NB4 (cell line): Measurements from ENCODE around the gene TMEM30B.

Experiments used
- CTCF ChIP-seq: IDR thresholded peaks from one replicate; pipeline ENCODE4 v1.5.1; 2012; ENCODE audit warnings: low read depth, low read length
- MYC ChIP-seq: IDR thresholded peaks from 2 replicates; pipeline ENCODE4 v1.6.1; 2011; ENCODE audit warnings: low read depth, low read length
- POLR2A ChIP-seq: IDR thresholded peaks from 2 replicates; pipeline ENCODE4 v1.6.1; 2011; ENCODE audit warnings: mild to moderate bottlenecking; ENCODE audit not compliant: insufficient read length; ENCODE audit errors: extremely low read depth
- TF ChIP-seq, protein P1 (sequence below): IDR thresholded peaks from 2 replicates; pipeline ENCODE4 v1.6.1; 2011; ENCODE audit warnings: low read depth, low read length

DNA sequence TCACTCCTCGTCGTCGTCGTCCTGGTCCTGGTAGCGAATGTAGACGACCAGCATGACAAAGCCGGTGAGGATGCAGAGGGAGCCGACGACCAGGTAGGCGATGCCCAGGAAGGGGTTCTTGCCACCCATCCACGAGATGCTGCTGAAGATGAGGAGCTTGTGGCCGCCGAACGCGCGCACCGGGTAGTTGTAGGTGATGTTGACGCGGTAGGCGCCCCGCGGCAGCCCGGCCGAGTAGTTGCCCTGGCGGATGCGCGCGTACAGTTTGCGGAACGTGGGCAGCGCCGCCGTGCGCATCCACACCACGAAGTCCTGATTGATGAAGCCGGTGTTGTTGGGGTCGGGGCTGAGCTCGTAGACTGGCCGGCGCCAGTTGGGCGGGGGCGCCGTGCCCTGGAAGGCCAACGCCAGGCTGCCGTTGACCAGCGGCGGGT lies 1.0 kb downstream of the TMEM30B start:
- no peak for TF ChIP-seq MYC
- TF ChIP-seq CTCF: no peak
- TF ChIP-seq POLR2A: no peak
- TF ChIP-seq, protein P1, sequence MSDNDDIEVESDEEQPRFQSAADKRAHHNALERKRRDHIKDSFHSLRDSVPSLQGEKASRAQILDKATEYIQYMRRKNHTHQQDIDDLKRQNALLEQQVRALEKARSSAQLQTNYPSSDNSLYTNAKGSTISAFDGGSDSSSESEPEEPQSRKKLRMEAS: no peak
